ENCODE data around the gene TMEM240. TPM values are rescaled to one million over a fixed set of nuclear protein-coding genes. Genes with fewer than 3 reads are reported as not detected.
"Not testable (repeated sequence)": the region's sequence is repeated elsewhere in the genome, so short reads cannot be mapped to it uniquely, and the experiment has no call there.

TMEM240 gene
- total RNA-seq, 4 donors from 2014 or later = 1.2 to 4.5 (median 1.3) TPM

GRCh38 chr1:1536019-1536937, 4.1 kb downstream of the TMEM240 start:
- H3K4me1 ChIP-seq = peaks cover 12 to 16% of the 10 kb centered on the region in 2 donors
- intact Hi-C loops (cut with DNase I) = no loop called here
- no peak overlapping the region for H3K27ac ChIP-seq
- no peaks in the 10 kb centered on the region for H3K27me3 ChIP-seq
- H3K4me3 ChIP-seq (replicated peaks in 1 of 3) = no peak overlapping the region
- no peaks in the 10 kb centered on the region for H3K9me3 ChIP-seq
- TF ChIP-seq POLR2A (IDR thresholded peaks at IDR 0.05) (no peak), CTCF (IDR thresholded peaks at IDR 0.05) (no peak)
- WGBS, 2 donors = 87 to 92% methylated on average over 26 to 41 of the region's 48 CpGs
- no peak for DNase-seq
- peaks cover 0 to under 1% of the 10 kb centered on the region in 2 donors for H3K36me3 ChIP-seq

- Histone ChIP-seq H3K9me3 (no peaks in the 10 kb centered on the region), H3K36me3 (no peaks in the 10 kb centered on the region), H3K27ac (no peak overlapping the region), H3K4me1 (peaks cover 5 to 8% of the 10 kb centered on the region in 2 donors), H3K4me3 (replicated peaks in 1 of 3) (no peak overlapping the region), H3K27me3 (no peaks in the 10 kb centered on the region)
- 89 to 97% methylated on average over 17 to 36 of the region's 66 CpGs for WGBS, 2 donors
- DNase-seq = no peak
- intact Hi-C loops (cut with DNase I) = no loop called here
- TF ChIP-seq CTCF (IDR thresholded peaks at IDR 0.05) = no peak
- TF ChIP-seq POLR2A (IDR thresholded peaks at IDR 0.05) = no peak
Observed at GRCh38 chr1:1535201-1536018, 5.0 kb downstream of the TMEM240 start.

- Histone ChIP-seq H3K27me3 (no peaks in the 10 kb centered on the region), H3K27ac (no peak overlapping the region), H3K36me3 (peaks cover 0 to 3% of the 10 kb centered on the region in 2 donors), H3K4me3 (replicated peaks in 1 of 3) (no peak overlapping the region), H3K9me3 (no peaks in the 10 kb centered on the region), H3K4me1 (peaks cover 4 to 8% of the 10 kb centered on the region in 2 donors)
- WGBS, 2 donors = 92 to 95% methylated on average over 14 to 19 of the region's 31 CpGs
- TF ChIP-seq POLR2A (IDR thresholded peaks at IDR 0.05) (no peak), CTCF (IDR thresholded peaks at IDR 0.05) (no peak)
- intact Hi-C loops (cut with DNase I) = no loop called here
- DNase-seq = no peak
Observed at GRCh38 chr1:1534401-1535154, 5.8 kb downstream of the TMEM240 start.

- H3K9me3 ChIP-seq; H3K4me1 ChIP-seq; DNase-seq; H3K27me3 ChIP-seq; intact Hi-C loops (cut with DNase I); H3K27ac ChIP-seq; H3K36me3 ChIP-seq; H3K4me3 ChIP-seq (replicated peaks in 1 of 3): not testable (repeated sequence)
- WGBS, 2 donors = 93% methylated on average over 11 of the region's 18 CpGs; no CpG with 5 or more reads in 1 of the 2 donors
Observed at GRCh38 chr1:1533894-1534291, 6.5 kb downstream of the TMEM240 start.

GRCh38 chr1:1533176-1533893, 7.1 kb downstream of the TMEM240 start:
- H3K27ac ChIP-seq; H3K27me3 ChIP-seq; H3K9me3 ChIP-seq; H3K4me3 ChIP-seq (replicated peaks in 1 of 3); intact Hi-C loops (cut with DNase I); H3K36me3 ChIP-seq; H3K4me1 ChIP-seq; DNase-seq: not testable (repeated sequence)
- 89 to 94% methylated on average over 3 to 8 of the region's 22 CpGs for WGBS, 2 donors

Data from thyroid gland (tissue), 4 donors.